HepG2 (cell line): ENCODE measurements around the gene METTL1. TPM values are rescaled to one million over a fixed set of nuclear protein-coding genes. Genes with fewer than 3 reads are reported as not detected.

Experiments
- ATAC-seq: fragments of 200-7000 bp; cut with Tn5 transposase; 3 replicates; pipeline ENCODE4 v1.9.1; 2020; ENCODE audit warnings: mild to moderate bottlenecking, moderate library complexity
- BruUV-seq: library from RNA; stranded (reverse); fragments of 400-500 nt; replicated peaks from 2 replicates; lab custom pipeline; 2021; lab: Mats Ljungman, UMichigan
- CTCF ChIA-PET: fragments of 300-600 bp; formaldehyde crosslinking; extraction: SDS; loops from one replicate; lab custom pipeline; 2021; ENCODE audit warnings: low total read pairs, inconsistent platforms, low intra/inter-chr PET ratio; lab: Yijun Ruan, JAX
- POLR2A ChIA-PET: fragments of 350-600 bp; sonication (Branson Sonifier 250); formaldehyde crosslinking; loops from one replicate; lab custom pipeline; 2020; ENCODE audit warnings: antibody characterized with exemption, inconsistent platforms; lab: Yijun Ruan, JAX
- DNase-seq: peaks from one replicate; pipeline ENCODE4 v3.0.0-alpha.2; 2015; ENCODE audit warnings: low spot score
- FAIRE-seq: peaks from 3 replicates; lab custom pipeline; 2011; peaks lifted over from hg19 to GRCh38; lab: Jason Lieb, UNC
- H2AFZ ChIP-seq: one replicate; pipeline ENCODE4 v1.6.1; 2011; ENCODE audit warnings: low read length, inconsistent platforms
- H3K27ac ChIP-seq: fragments of 300-600 bp; 3 replicates; pipeline ENCODE4 v1.8.0; 2011; ENCODE audit warnings: mixed run types, mild to moderate bottlenecking, mixed read lengths, low read length, inconsistent platforms; ENCODE audit not compliant: insufficient read depth; ENCODE audit errors: extremely low read length
- H3K27me3 ChIP-seq, 2 experiments: fragments of 200-600 bp in 1 of 2; 2 replicates in 1 of 2; 3 replicates in 1 of 2; pipeline versions ENCODE4 v1.6.0 to v1.8.0; 2011; ENCODE audit warnings: low read length in 2 of 2, mild to moderate bottlenecking in 2 of 2, moderate library complexity in 2 of 2, inconsistent platforms in 1 of 2; ENCODE audit not compliant: insufficient read depth in 2 of 2, control insufficient read depth in 1 of 2
- H3K36me3 ChIP-seq, 2 experiments: fragments of 200-600 bp in 1 of 2; replicated peaks in 1 of 2; 2 replicates in 1 of 2; 3 replicates in 1 of 2; pipeline versions ENCODE4 v1.5.1 to v1.8.0; 2011; ENCODE audit warnings: low read length in 2 of 2, inconsistent platforms in 1 of 2; ENCODE audit not compliant: insufficient read depth in 2 of 2, control insufficient read depth in 1 of 2
- H3K4me1 ChIP-seq: 2 replicates; pipeline ENCODE4 v1.5.1; 2012; ENCODE audit warnings: low read length, inconsistent platforms; ENCODE audit not compliant: insufficient read depth
- H3K4me2 ChIP-seq: 2 replicates; pipeline ENCODE4 v1.6.0; 2011; ENCODE audit warnings: low read depth, low read length, inconsistent platforms
- H3K4me3 ChIP-seq, 3 experiments: fragments of 200-600 bp in 1 of 3; sonication (generic), shearing (Covaris generic) in 1 of 3; replicated peaks in 1 of 3; 2 replicates each; pipeline ENCODE4 v1.5.1; 2011 to 2016; ENCODE audit warnings: low read length in 3 of 3, inconsistent platforms in 2 of 3, low read depth in 2 of 3, mild to moderate bottlenecking in 2 of 3, control low read depth in 1 of 3, mixed read lengths in 1 of 3; ENCODE audit not compliant: insufficient read depth in 1 of 3
- H3K79me2 ChIP-seq: one replicate; pipeline ENCODE4 v1.6.1; 2011; ENCODE audit warnings: low read length, inconsistent platforms; ENCODE audit not compliant: insufficient read depth
- H3K9ac ChIP-seq: 2 replicates; pipeline ENCODE4 v1.6.0; 2011; ENCODE audit warnings: mild to moderate bottlenecking, low read depth, low read length, inconsistent platforms; ENCODE audit not compliant: insufficient read depth
- H3K9me3 ChIP-seq: 2 replicates; pipeline ENCODE4 v1.5.1; 2012; ENCODE audit warnings: mild to moderate bottlenecking, low read length
- H4K20me1 ChIP-seq: 2 replicates; pipeline ENCODE4 v1.6.0; 2011; ENCODE audit warnings: inconsistent platforms, mild to moderate bottlenecking, low read length, moderate library complexity; ENCODE audit not compliant: insufficient read depth
- CBFB ChIP-seq: sonication (generic); formaldehyde crosslinking; IDR thresholded peaks from 2 replicates; pipeline ENCODE4 v1.4.0; 2020; ENCODE audit warnings: missing genetic modification reagents
- CENPT ChIP-seq: sonication (generic); formaldehyde crosslinking; IDR thresholded peaks from 2 replicates; pipeline ENCODE4 v1.8.0; 2022; ENCODE audit warnings: low read depth, mild to moderate bottlenecking, moderate library complexity, missing genetic modification reagents
- ISX ChIP-seq: sonication (generic); formaldehyde crosslinking; conservative IDR thresholded peaks from 2 replicates; pipeline ENCODE4 v1.5.0; 2020; ENCODE audit warnings: missing genetic modification reagents
- MYC ChIP-seq: sonication (generic); formaldehyde crosslinking; IDR thresholded peaks from 2 replicates; pipeline ENCODE4 v1.9.0; 2021; ENCODE audit warnings: missing genetic modification reagents, borderline replicate concordance
- POLR2AphosphoS2 ChIP-seq: IDR thresholded peaks from 2 replicates; pipeline ENCODE4 v1.6.1; 2011; ENCODE audit warnings: low read depth, low read length, improper control_type of control experiment
- POLR2G ChIP-seq: fragments of 200-400 bp; formaldehyde crosslinking; IDR thresholded peaks from 2 replicates; pipeline ENCODE4 v1.6.1; 2018; ENCODE audit warnings: mild to moderate bottlenecking, low read depth, low read length, moderate library complexity
- TSC22D2 ChIP-seq: sonication (generic); formaldehyde crosslinking; IDR thresholded peaks from 2 replicates; pipeline ENCODE4 v1.5.1; 2020; ENCODE audit warnings: missing genetic modification reagents, mild to moderate bottlenecking, borderline replicate concordance
- U2AF1 ChIP-seq: fragments of 200-400 bp; formaldehyde crosslinking; optimal IDR thresholded peaks from 2 replicates; pipeline ENCODE3; 2017; ENCODE audit warnings: mild to moderate bottlenecking, low read depth, low read length
- ZNF619 ChIP-seq: sonication (generic); formaldehyde crosslinking; IDR thresholded peaks from 2 replicates; pipeline ENCODE4 v1.4.0; 2020; ENCODE audit warnings: mild to moderate bottlenecking, missing genetic modification reagents
- ZNF768 ChIP-seq: sonication (generic); formaldehyde crosslinking; IDR thresholded peaks from 2 replicates; pipeline ENCODE4 v1.4.0; 2020; ENCODE audit warnings: missing genetic modification reagents
- ZNF782 ChIP-seq: sonication (generic); formaldehyde crosslinking; IDR thresholded peaks from 2 replicates; pipeline ENCODE4 v1.4.0; 2020; ENCODE audit warnings: missing genetic modification reagents, mild to moderate bottlenecking, borderline replicate concordance
- ZNF879 ChIP-seq: sonication (generic); formaldehyde crosslinking; IDR thresholded peaks from 2 replicates; pipeline ENCODE4 v1.8.1; 2023; ENCODE audit warnings: missing genetic modification reagents
- WGBS: methylation state at CpG from one replicate; pipeline ENCODE4 v1.1.6; 2017; ENCODE audit warnings: low lambda C conversion rate; 5-methylcytosine and 5-hydroxymethylcytosine counted together
- in situ Hi-C: cut with HindIII; loops from 2 replicates; pipeline ENCODE4 v1.10.0; 2017; ENCODE audit warnings: low pct_unique_long_range_greater_than_20kb; ENCODE audit not compliant: extremely low pct_ligation_motif_present
- intact Hi-C: fragments of 100-400 bp; cut with micrococcal nuclease; formaldehyde crosslinking; loops from one replicate; pipeline ENCODE4 v1.10.0; 2022; ENCODE audit not compliant: unreplicated experiment
- polyA plus RNA-seq, 8 experiments: library from polyadenylated mRNA; depleted of rRNA in 3 of 8; stranded (reverse) in 7 of 8; unstranded in 1 of 8; fragments of >200 nt; fragmentation: Illumina TruSeq in 4 of 8; extraction: Trizol in 4 of 8; gene quantifications; 2 replicates each; pipeline versions ENCODE4 v1.2.1 to v1.2.3, GENCODE V29; 2011 to 2016; ENCODE audit warnings: low read depth in 4 of 8, missing spikeins in 1 of 8, mixed read lengths in 1 of 8; ENCODE audit not compliant: insufficient read depth in 1 of 8
- total RNA-seq, 5 experiments: library from RNA; depleted of rRNA; stranded (reverse); fragments of >200 nt; fragmentation: Illumina TruSeq; extraction: Trizol; gene quantifications; 2 replicates each; pipeline ENCODE4 v1.2.3, GENCODE V29; 2016; ENCODE audit warnings: low read depth in 1 of 5

METTL1 gene
- total and polyA plus RNA-seq, 2 of the 13 experiments (the other 11 are each of a cell fraction or from before 2014, with no cell fraction given), result 34.7 to 36.9 TPM

DNA sequence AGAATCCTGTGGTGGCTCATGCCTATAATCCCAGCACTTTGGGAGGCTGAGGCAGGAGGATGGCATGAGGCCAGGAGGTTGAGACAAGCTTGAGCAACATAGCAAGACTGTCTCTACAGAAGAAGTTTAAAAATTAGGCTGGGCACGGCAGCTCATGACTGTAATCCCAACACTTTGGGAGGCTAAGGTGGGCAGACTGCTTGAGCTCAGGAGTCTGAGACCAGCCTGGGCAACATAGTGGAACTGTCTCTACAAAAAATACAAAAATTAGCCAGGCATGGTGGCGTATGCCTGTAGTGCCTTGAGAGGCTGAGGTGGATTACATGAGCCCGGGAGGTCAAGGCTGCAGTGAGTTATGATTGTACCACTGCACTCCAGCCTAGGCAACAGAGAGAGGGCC is 4.0 kb downstream of the METTL1 start:
- intact Hi-C loops (no loop called here), in situ Hi-C loops (no loop called here)
- H3K4me3 ChIP-seq, result no peak overlapping the region
- no peak for TF ChIP-seq ZNF782 (CRISPR knock-in tag)
- TF ChIP-seq MYC (CRISPR knock-in tag), result no peak
- TF ChIP-seq TSC22D2 (CRISPR knock-in tag), result no peak
- TF ChIP-seq U2AF1, result no peak
- TF ChIP-seq ISX, result no peak
- no peak overlapping the region for H3K9ac ChIP-seq
- peaks cover 14 to 18% of the 10 kb centered on the region in 2 experiments for H3K36me3 ChIP-seq
- no TSS peak for BruUV-seq
- DNase-seq (no peak), ATAC-seq (no peak), FAIRE-seq (no peak)
- 88% methylated on average over 3 of the region's 3 CpGs for WGBS
- H3K79me2 ChIP-seq, result peaks cover 14% of the 10 kb centered on the region
- ChIA-PET CTCF (no interaction called here), POLR2A (no interaction called here)
- H4K20me1 ChIP-seq, result no peaks in the 10 kb centered on the region
- H3K9me3 ChIP-seq, result no peaks in the 10 kb centered on the region
- H3K27me3 ChIP-seq, result peaks cover 0 to 6% of the 10 kb centered on the region in 2 experiments; a peak in 2 of 5 replicates
- H3K4me2 ChIP-seq, result no peak overlapping the region
- peaks cover 36% of the 10 kb centered on the region for H3K4me1 ChIP-seq
- H3K27ac ChIP-seq, result no peak overlapping the region
- no peak overlapping the region for H2AFZ ChIP-seq

GRCh38 chr12:57767305-57767698 is 4.6 kb downstream of the METTL1 start:
- POLR2A ChIA-PET, result interaction anchor here (2.0 kb wide), 1 partner anchor 11 kb away, joined by 9 read pairs; no protein-coding TSS in a partner anchor
- Histone ChIP-seq H3K9me3 (no peaks in the 10 kb centered on the region), H3K4me2 (no peak overlapping the region), H3K4me3 (no peak overlapping the region), H3K4me1 (peaks cover 36% of the 10 kb centered on the region), H3K27ac (no peak overlapping the region), H2AFZ (no peak overlapping the region), H3K79me2 (peaks cover 13% of the 10 kb centered on the region), H3K27me3 (peaks cover 0 to 6% of the 10 kb centered on the region in 2 experiments; a peak in 2 of 5 replicates), H3K36me3 (peaks cover 14 to 18% of the 10 kb centered on the region in 2 experiments), H3K9ac (no peak overlapping the region), H4K20me1 (no peaks in the 10 kb centered on the region)
- TF ChIP-seq ZNF619 (CRISPR knock-in tag) (no peak), ZNF768 (CRISPR knock-in tag) (no peak), CBFB (CRISPR knock-in tag) (no peak), POLR2G (0 out of 2 replicates have a peak, but pooled peaks have one; percentile 3), ZNF879 (CRISPR knock-in tag) (no peak), CENPT (CRISPR knock-in tag) (no peak), POLR2AphosphoS2 (peak; percentile 44; the same call in 1 of the 2 replicates)
- no TSS peak for BruUV-seq
- CTCF ChIA-PET, result no interaction called here
- ATAC-seq, result no peak
- FAIRE-seq, result no peak
- in situ Hi-C loops, result no loop called here
- intact Hi-C loops, result no loop called here
- DNase-seq, result no peak
